NCI-H2227 (cell line): ENCODE results near the gene GALNT9.
A peak's percentile ranks its signal among the peaks of the same experiment; 100 is the strongest.

Experiments
- DNase-seq: peaks from one replicate; lab custom pipeline; 2025; ENCODE audit not compliant: unreplicated experiment; lab: John Stamatoyannopoulos, UW

The GALNT9 gene

GRCh38 chr12:132187646-132188450 is 141.5 kb downstream of the GALNT9 start:
- no peak for DNase-seq

GRCh38 chr12:132186857-132187620 is 142.3 kb downstream of the GALNT9 start:
- DNase-seq = no peak

GRCh38 chr12:132186208-132186856 is 143.1 kb downstream of the GALNT9 start:
- no peak for DNase-seq

- DNase-seq = no peak
These were observed 143.7 kb downstream of the GALNT9 start for GRCh38 chr12:132185705-132186104.

- no peak for DNase-seq
These were observed 146.6 kb downstream of the GALNT9 start for GRCh38 chr12:132182711-132183365.

GRCh38 chr12:132182206-132182710 is 147.1 kb downstream of the GALNT9 start:
- DNase-seq = no peak

- no peak for DNase-seq
These were observed 147.7 kb downstream of the GALNT9 start for GRCh38 chr12:132181570-132182200.

- DNase-seq = no peak
These were observed 148.5 kb downstream of the GALNT9 start for GRCh38 chr12:132180648-132181546.

- no peak for DNase-seq
These were observed 149.7 kb downstream of the GALNT9 start for GRCh38 chr12:132179431-132180362.

- DNase-seq = peak; percentile 45
These were observed 150.5 kb downstream of the GALNT9 start for GRCh38 chr12:132178801-132179401.

GRCh38 chr12:132178316-132178715 is 151.1 kb downstream of the GALNT9 start:
- DNase-seq = no peak

- DNase-seq = no peak
These were observed 152.4 kb downstream of the GALNT9 start for GRCh38 chr12:132176920-132177551.

- DNase-seq = no peak
These were observed 152.9 kb downstream of the GALNT9 start for GRCh38 chr12:132176385-132176919.

- DNase-seq = no peak
These were observed 153.6 kb downstream of the GALNT9 start for GRCh38 chr12:132175496-132176384.

- no peak for DNase-seq
These were observed 154.4 kb downstream of the GALNT9 start for GRCh38 chr12:132174839-132175490.
